ENCODE results near the gene CHRNA3.

The CHRNA3 gene

DNA sequence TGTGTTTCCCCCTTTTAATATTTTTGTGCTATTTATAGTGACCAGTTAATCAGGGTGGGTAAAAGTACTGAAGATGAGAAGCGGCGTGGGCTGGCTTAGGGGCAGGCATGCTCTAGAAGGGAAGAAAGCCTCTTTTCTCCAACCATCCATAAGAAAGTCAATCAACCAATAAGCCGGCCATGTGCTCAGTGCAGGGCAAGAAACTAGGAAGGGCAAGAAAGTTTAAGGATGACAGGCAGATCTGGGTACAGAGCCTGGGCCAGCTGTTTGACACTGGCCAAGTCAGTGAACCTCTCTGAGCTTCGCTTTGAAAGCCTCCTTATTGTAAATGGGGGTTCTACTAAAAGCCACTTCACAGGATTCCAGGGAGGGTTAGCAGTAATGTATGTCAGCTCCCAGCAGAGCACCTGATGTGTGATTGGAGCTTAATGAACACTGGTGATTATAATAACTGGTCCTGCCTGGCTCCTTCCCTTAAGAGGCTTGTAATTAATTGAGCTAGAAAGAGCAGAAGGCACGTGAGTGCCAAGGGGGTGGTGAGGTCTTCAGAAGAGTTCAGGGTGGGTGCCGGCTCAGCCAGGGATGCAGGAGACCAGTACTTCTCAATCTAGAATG is 5.7 kb upstream of the CHRNA3 start:
- H3K18ac ChIP-seq (ENCODE audit: low read length), result no peak overlapping the region
- H3K36me3 ChIP-seq (ENCODE audit: control insufficient read depth in 1 of 2, insufficient read depth in 2 of 2, low read length in 2 of 2), result no peaks in the 10 kb centered on the region
- H2BK120ac ChIP-seq (ENCODE audit: insufficient read depth, low read length, poor library complexity), result no peak overlapping the region
- H3K9ac ChIP-seq (ENCODE audit: low read length), result no peak overlapping the region
- no peak overlapping the region for H3K27ac ChIP-seq (ENCODE audit: low read depth, low read length)
- H3K23ac ChIP-seq (ENCODE audit: low read length), result no peak overlapping the region
- no peaks in the 10 kb centered on the region for H3K9me3 ChIP-seq (ENCODE audit: insufficient read depth, low read depth, low read length)
- no peak overlapping the region for H2BK12ac ChIP-seq (ENCODE audit: low read length)
- no peak overlapping the region for H3K4me2 ChIP-seq (ENCODE audit: low read length)
- no peaks in the 10 kb centered on the region for H3K79me1 ChIP-seq (ENCODE audit: low read length)
- WGBS (ENCODE audit: extremely low coverage, insufficient coverage, insufficient read length), result no CpG with 5 or more reads among the region's 6 CpGs
- H3K27me3 ChIP-seq (ENCODE audit: insufficient read depth, low read length), result peaks cover 11% of the 10 kb centered on the region
- H2AK5ac ChIP-seq (ENCODE audit: low read length), result no peak overlapping the region
- H2AFZ ChIP-seq (ENCODE audit: insufficient read depth, low read length, poor library complexity), result no peak overlapping the region
- H3K14ac ChIP-seq (ENCODE audit: low read length), result no peak overlapping the region
- H3K4me3 ChIP-seq (ENCODE audit: low read depth, low read length), result no peak overlapping the region
- no peak overlapping the region for H4K91ac ChIP-seq (ENCODE audit: low read depth, low read length)
- H4K12ac ChIP-seq (ENCODE audit: low read depth, low read length), result no peak overlapping the region
- H2BK5ac ChIP-seq (ENCODE audit: low read depth, low read length, poor library complexity), result no peak overlapping the region
- H3K4ac ChIP-seq (ENCODE audit: low read depth, low read length), result no peak overlapping the region
- H3K79me2 ChIP-seq (ENCODE audit: control insufficient read depth, insufficient read depth, low read length, poor library complexity), result no peaks in the 10 kb centered on the region
- no peak for DNase-seq
- H3K4me1 ChIP-seq (ENCODE audit: control insufficient read depth in 1 of 2, insufficient read depth in 2 of 2, low read length in 2 of 2), result no peaks in the 10 kb centered on the region
- no peak overlapping the region for H4K8ac ChIP-seq (ENCODE audit: low read depth, low read length)

- Histone ChIP-seq H4K12ac (ENCODE audit: low read depth, low read length) (no peak overlapping the region), H3K4ac (ENCODE audit: low read depth, low read length) (no peak overlapping the region), H3K79me1 (ENCODE audit: low read length) (no peaks in the 10 kb centered on the region), H4K8ac (ENCODE audit: low read depth, low read length) (no peak overlapping the region), H3K23ac (ENCODE audit: low read length) (no peak overlapping the region), H2BK5ac (ENCODE audit: low read depth, low read length, poor library complexity) (no peak overlapping the region), H3K9me3 (ENCODE audit: insufficient read depth, low read depth, low read length) (no peaks in the 10 kb centered on the region), H3K36me3 (ENCODE audit: control insufficient read depth in 1 of 2, insufficient read depth in 2 of 2, low read length in 2 of 2) (no peaks in the 10 kb centered on the region), H3K4me2 (ENCODE audit: low read length) (no peak overlapping the region), H3K18ac (ENCODE audit: low read length) (no peak overlapping the region), H3K9ac (ENCODE audit: low read length) (no peak overlapping the region), H3K27ac (ENCODE audit: low read depth, low read length) (no peak overlapping the region), H3K27me3 (ENCODE audit: insufficient read depth, low read length) (peaks cover 15% of the 10 kb centered on the region), H2BK12ac (ENCODE audit: low read length) (no peak overlapping the region), H3K14ac (ENCODE audit: low read length) (no peak overlapping the region), H4K91ac (ENCODE audit: low read depth, low read length) (no peak overlapping the region), H3K79me2 (ENCODE audit: control insufficient read depth, insufficient read depth, low read length, poor library complexity) (no peaks in the 10 kb centered on the region), H2AK5ac (ENCODE audit: low read length) (no peak overlapping the region), H3K4me1 (ENCODE audit: control insufficient read depth in 1 of 2, insufficient read depth in 2 of 2, low read length in 2 of 2) (no peaks in the 10 kb centered on the region), H2AFZ (ENCODE audit: insufficient read depth, low read length, poor library complexity) (no peak overlapping the region), H2BK120ac (ENCODE audit: insufficient read depth, low read length, poor library complexity) (no peak overlapping the region), H3K4me3 (ENCODE audit: low read depth, low read length) (no peak overlapping the region)
- DNase-seq, result no peak
- WGBS (ENCODE audit: extremely low coverage, insufficient coverage, insufficient read length), result no CpG with 5 or more reads among the region's 12 CpGs
These were observed 4.9 kb upstream of the CHRNA3 start for GRCh38 chr15:78625606-78626280.

GRCh38 chr15:78624651-78625590 is 4.1 kb upstream of the CHRNA3 start:
- Histone ChIP-seq H3K79me1 (ENCODE audit: low read length) (no peaks in the 10 kb centered on the region), H3K9me3 (ENCODE audit: insufficient read depth, low read depth, low read length) (peaks cover 2% of the 10 kb centered on the region)

DNA sequence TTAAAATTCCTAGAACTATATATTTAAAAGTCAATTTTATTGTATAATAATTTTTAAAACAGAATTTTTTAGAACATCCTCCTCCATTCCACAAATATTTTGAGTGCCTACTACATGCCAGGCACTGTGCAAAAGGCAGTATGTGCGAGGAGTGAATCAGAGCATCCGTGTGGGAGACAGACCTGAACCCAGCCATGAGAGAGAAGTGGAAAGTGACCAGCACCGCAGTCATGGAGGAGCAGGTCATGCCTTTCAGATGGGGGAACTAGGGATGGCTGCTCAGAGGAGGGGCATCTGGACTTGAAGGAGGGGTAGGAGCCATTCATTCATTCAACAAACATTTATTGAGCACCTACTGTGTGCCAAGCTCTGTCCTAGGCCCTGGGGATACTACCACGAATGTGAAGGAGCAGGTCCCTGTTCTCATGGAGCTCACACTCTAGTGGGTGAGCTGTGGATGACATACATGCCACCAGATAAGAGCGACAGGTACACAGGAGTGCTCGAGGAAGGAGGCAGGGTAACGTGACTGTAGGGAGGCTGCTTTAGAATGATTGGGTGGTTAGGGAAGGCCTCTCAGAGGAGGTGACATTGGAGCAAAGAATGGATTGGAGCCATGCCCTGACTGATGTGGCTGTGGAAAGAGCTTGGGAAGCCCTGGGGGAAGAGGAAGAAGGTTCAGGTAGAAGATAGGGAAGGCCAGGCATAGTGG is 3.1 kb upstream of the CHRNA3 start:
- Histone ChIP-seq H3K27ac (ENCODE audit: low read depth, low read length) (no peak overlapping the region), H3K18ac (ENCODE audit: low read length) (no peak overlapping the region), H2AFZ (ENCODE audit: insufficient read depth, low read length, poor library complexity) (no peak overlapping the region), H4K12ac (ENCODE audit: low read depth, low read length) (no peak overlapping the region), H3K23ac (ENCODE audit: low read length) (no peak overlapping the region), H3K9me3 (ENCODE audit: insufficient read depth, low read depth, low read length) (peaks cover 2% of the 10 kb centered on the region), H3K4me2 (ENCODE audit: low read length) (no peak overlapping the region), H3K4me3 (ENCODE audit: low read depth, low read length) (peak overlapping the region; percentile 8), H3K79me1 (ENCODE audit: low read length) (no peaks in the 10 kb centered on the region), H4K8ac (ENCODE audit: low read depth, low read length) (no peak overlapping the region), H3K36me3 (ENCODE audit: control insufficient read depth in 1 of 2, insufficient read depth in 2 of 2, low read length in 2 of 2) (no peaks in the 10 kb centered on the region), H2BK120ac (ENCODE audit: insufficient read depth, low read length, poor library complexity) (no peak overlapping the region), H4K91ac (ENCODE audit: low read depth, low read length) (no peak overlapping the region), H3K14ac (ENCODE audit: low read length) (no peak overlapping the region), H3K4me1 (ENCODE audit: control insufficient read depth in 1 of 2, insufficient read depth in 2 of 2, low read length in 2 of 2) (peaks cover 0 to 5% of the 10 kb centered on the region in 2 experiments), H2BK5ac (ENCODE audit: low read depth, low read length, poor library complexity) (no peak overlapping the region), H3K9ac (ENCODE audit: low read length) (no peak overlapping the region), H3K4ac (ENCODE audit: low read depth, low read length) (no peak overlapping the region), H2AK5ac (ENCODE audit: low read length) (no peak overlapping the region), H2BK12ac (ENCODE audit: low read length) (no peak overlapping the region), H3K27me3 (ENCODE audit: insufficient read depth, low read length) (peaks cover 32% of the 10 kb centered on the region), H3K79me2 (ENCODE audit: control insufficient read depth, insufficient read depth, low read length, poor library complexity) (no peaks in the 10 kb centered on the region)
- no peak for DNase-seq
- no CpG with 5 or more reads among the region's 7 CpGs for WGBS (ENCODE audit: extremely low coverage, insufficient coverage, insufficient read length)

More at GRCh38 chr15:78624651-78625590, 4.1 kb upstream of the CHRNA3 start:
- H2BK5ac ChIP-seq (ENCODE audit: low read depth, low read length, poor library complexity), result no peak overlapping the region
- peaks cover 23% of the 10 kb centered on the region for H3K27me3 ChIP-seq (ENCODE audit: insufficient read depth, low read length)
- H3K14ac ChIP-seq (ENCODE audit: low read length), result no peak overlapping the region
- no peak overlapping the region for H4K8ac ChIP-seq (ENCODE audit: low read depth, low read length)
- H3K4me1 ChIP-seq (ENCODE audit: control insufficient read depth in 1 of 2, insufficient read depth in 2 of 2, low read length in 2 of 2), result peaks cover 0 to 3% of the 10 kb centered on the region in 2 experiments
- no peak overlapping the region for H4K12ac ChIP-seq (ENCODE audit: low read depth, low read length)
- no peaks in the 10 kb centered on the region for H3K36me3 ChIP-seq (ENCODE audit: control insufficient read depth in 1 of 2, insufficient read depth in 2 of 2, low read length in 2 of 2)
- DNase-seq, result no peak
- H3K27ac ChIP-seq (ENCODE audit: low read depth, low read length), result no peak overlapping the region
- no peak overlapping the region for H3K23ac ChIP-seq (ENCODE audit: low read length)
- no peak overlapping the region for H4K91ac ChIP-seq (ENCODE audit: low read depth, low read length)
- no CpG with 5 or more reads among the region's 17 CpGs for WGBS (ENCODE audit: extremely low coverage, insufficient coverage, insufficient read length)
- no peak overlapping the region for H2AFZ ChIP-seq (ENCODE audit: insufficient read depth, low read length, poor library complexity)
- no peak overlapping the region for H2BK120ac ChIP-seq (ENCODE audit: insufficient read depth, low read length, poor library complexity)
- no peak overlapping the region for H3K18ac ChIP-seq (ENCODE audit: low read length)
- H3K9ac ChIP-seq (ENCODE audit: low read length), result no peak overlapping the region
- H3K4ac ChIP-seq (ENCODE audit: low read depth, low read length), result no peak overlapping the region
- no peak overlapping the region for H2BK12ac ChIP-seq (ENCODE audit: low read length)
- H3K79me2 ChIP-seq (ENCODE audit: control insufficient read depth, insufficient read depth, low read length, poor library complexity), result no peaks in the 10 kb centered on the region
- no peak overlapping the region for H3K4me2 ChIP-seq (ENCODE audit: low read length)
- no peak overlapping the region for H3K4me3 ChIP-seq (ENCODE audit: low read depth, low read length)
- no peak overlapping the region for H2AK5ac ChIP-seq (ENCODE audit: low read length)
